Measurements from ENCODE around the gene ST3GAL4.
"Not testable (repeated sequence)": the region's sequence is repeated elsewhere in the genome, so short reads cannot be mapped to it uniquely, and the experiment has no call there.

Gene ST3GAL4

GRCh38 chr11:126346586-126346940, 8.9 kb upstream of the ST3GAL4 start:
- no peak overlapping the region for H3K27ac ChIP-seq
- TF ChIP-seq ZFX (IDR thresholded peaks at IDR 0.05; ENCODE audit: borderline replicate concordance) (no peak), CTCF (IDR thresholded peaks at IDR 0.05) (no peak)

- not testable (repeated sequence) for H3K27ac ChIP-seq
Measured at GRCh38 chr11:126346946-126347345, 8.5 kb upstream of the ST3GAL4 start.

- TF ChIP-seq CTCF (IDR thresholded peaks at IDR 0.05) (no peak), ZFX (IDR thresholded peaks at IDR 0.05; ENCODE audit: borderline replicate concordance) (no peak)
- no peak overlapping the region for H3K27ac ChIP-seq
Measured at GRCh38 chr11:126347751-126348668, 7.5 kb upstream of the ST3GAL4 start.

GRCh38 chr11:126348806-126349582, 6.5 kb upstream of the ST3GAL4 start:
- H3K27ac ChIP-seq: no peak overlapping the region
- TF ChIP-seq ZFX (IDR thresholded peaks at IDR 0.05; ENCODE audit: borderline replicate concordance): no peak

- H3K27ac ChIP-seq: no peak overlapping the region
Measured at GRCh38 chr11:126350836-126351235, 4.7 kb upstream of the ST3GAL4 start.

GRCh38 chr11:126352163-126352562, 3.3 kb upstream of the ST3GAL4 start:
- no peak overlapping the region for H3K27ac ChIP-seq
- TF ChIP-seq CTCF (IDR thresholded peaks at IDR 0.05) (no peak), ZFX (IDR thresholded peaks at IDR 0.05; ENCODE audit: borderline replicate concordance) (no peak)

More at GRCh38 chr11:126350836-126351235, 4.7 kb upstream of the ST3GAL4 start:
- TF ChIP-seq CTCF (IDR thresholded peaks at IDR 0.05) (no peak), ZFX (IDR thresholded peaks at IDR 0.05; ENCODE audit: borderline replicate concordance) (no peak)

GRCh38 chr11:126352934-126353801, 2.3 kb upstream of the ST3GAL4 start:
- peak overlapping the region; percentile 26; the same call in 1 of the 2 replicates for H3K27ac ChIP-seq
- TF ChIP-seq ZFX (IDR thresholded peaks at IDR 0.05; ENCODE audit: borderline replicate concordance) (no peak), CTCF (IDR thresholded peaks at IDR 0.05) (no peak)

Data from 22Rv1 (cell line).